Adrenal gland (tissue), 5 donors: ENCODE data around the gene CATSPER3.

Source experiments
- CTCF ChIP-seq, 6 experiments: fragments of 450-650 bp in 4 of 6; fragments of 200-600 bp in 2 of 6; sonication (generic) in 1 of 6; IDR thresholded peaks; 1 replicate in 5 of 6; 2 replicates in 1 of 6; pipeline versions ENCODE4 v1.5.1 to v1.8.0; 2016 to 2021; ENCODE audit warnings: antibody characterized with exemption in 6 of 6, mild to moderate bottlenecking in 2 of 6, moderate library complexity in 1 of 6
- POLR2A ChIP-seq, 2 donors: fragments of 450-650 bp; IDR thresholded peaks; one replicate each; pipeline ENCODE4 v1.6.1; 2017; ENCODE audit warnings: antibody characterized with exemption in 2 of 2, mild to moderate bottlenecking in 2 of 2, moderate library complexity in 1 of 2
- donor health status: DM: no; HTN: no; CAD: no.

GRCh38 chr5:135053278-135053677 is 85.6 kb downstream of the CATSPER3 start:
- TF ChIP-seq CTCF (IDR thresholded peaks at IDR 0.05) (no peak), POLR2A (IDR thresholded peaks at IDR 0.05) (no peak)
